Lower leg skin (tissue), 3 donors: ENCODE results near the gene EYS.

Experiments used
- CTCF ChIP-seq, 3 donors: fragments of 450-650 bp; IDR thresholded peaks; one replicate each; pipeline ENCODE4 v1.5.1; 2016; ENCODE audit warnings: antibody characterized with exemption in 3 of 3, mild to moderate bottlenecking in 3 of 3, moderate library complexity in 2 of 3
- POLR2A ChIP-seq, 2 donors: fragments of 450-650 bp; IDR thresholded peaks; one replicate each; pipeline ENCODE4 v1.6.1; 2016 to 2017; ENCODE audit warnings: antibody characterized with exemption in 2 of 2, mild to moderate bottlenecking in 1 of 2, moderate library complexity in 1 of 2

GRCh38 chr6:64482631-64483030, 1224.4 kb downstream of the EYS start:
- no peak for TF ChIP-seq CTCF (IDR thresholded peaks at IDR 0.05)
- TF ChIP-seq POLR2A (IDR thresholded peaks at IDR 0.05) = no peak
